HCT116 (cell line): ENCODE measurements around the gene ERC2. TPM values are rescaled to one million over a fixed set of nuclear protein-coding genes. Genes with fewer than 3 reads are reported as not detected.

Experiments used
- ATAC-seq: fragments of 200-7000 bp; cut with Tn5 transposase; 2 replicates; pipeline ENCODE4 v1.9.1; 2020; ENCODE audit warnings: mild to moderate bottlenecking, moderate library complexity
- BruUV-seq: library from RNA; stranded (reverse); fragments of 400-500 nt; replicated peaks from 2 replicates; lab custom pipeline; 2021; lab: Mats Ljungman, UMichigan
- CTCF ChIA-PET: fragments of 300-600 bp; sonication (Branson Sonifier 250); formaldehyde crosslinking; loops from one replicate; lab custom pipeline; 2021; ENCODE audit warnings: antibody characterized with exemption; lab: Charles Lee
- POLR2A ChIA-PET: fragments of 300-600, 350-600 bp; sonication (Branson Sonifier 250); formaldehyde crosslinking; loops from one replicate; lab custom pipeline; 2021; ENCODE audit warnings: antibody characterized with exemption; lab: Charles Lee
- RAD21 ChIA-PET, 2 experiments: fragments of 300-600 bp; sonication (Branson Sonifier 250); formaldehyde crosslinking; loops; one replicate each; lab custom pipeline; 2023; ENCODE audit warnings: low total read pairs in 2 of 2; ENCODE audit not compliant: uncharacterized antibody in 2 of 2, unreplicated experiment in 2 of 2, low non-redundant PET in 1 of 2; lab: Charles Lee
- DNase-seq: peaks from one replicate; pipeline ENCODE4 v3.0.0-alpha.2; 2010; ENCODE audit warnings: low read depth, low spot score
- H2AFZ ChIP-seq: fragments of 200-600 bp; shearing (Covaris generic), sonication (generic); 2 replicates; pipeline ENCODE4 v1.6.1; 2017; ENCODE audit warnings: low read depth, mixed run types, mixed read lengths, antibody characterized with exemption, low read length; ENCODE audit not compliant: poor library complexity, severe bottlenecking
- H3K27ac ChIP-seq: 2 replicates; pipeline ENCODE4 v1.5.1; 2012; ENCODE audit warnings: low read depth, low read length
- H3K27me3 ChIP-seq: fragments of 200-600 bp; sonication (generic); 2 replicates; pipeline ENCODE4 v1.6.1; 2016; ENCODE audit warnings: mixed run types, low read length, mixed read lengths; ENCODE audit not compliant: insufficient read depth
- H3K36me3 ChIP-seq, 2 experiments: fragments of 200-500 bp in 1 of 2; fragments of 200-600 bp in 1 of 2; sonication (Bioruptor generic) in 1 of 2; sonication (generic) in 1 of 2; 2 replicates each; pipeline versions ENCODE4 v1.5.1 to v1.6.1; 2014 to 2016; ENCODE audit warnings: low read length in 2 of 2, inconsistent platforms in 1 of 2, mixed read lengths in 1 of 2, mixed run types in 1 of 2; ENCODE audit not compliant: insufficient read depth in 2 of 2, control insufficient read depth in 1 of 2
- H3K4me1 ChIP-seq, 2 experiments: fragments of 200-600 bp in 1 of 2; sonication (generic) in 1 of 2; 2 replicates each; pipeline versions ENCODE4 v1.5.1 to v1.6.1; 2012 to 2017; ENCODE audit warnings: low read length in 2 of 2, inconsistent platforms in 1 of 2, mild to moderate bottlenecking in 1 of 2, mixed read lengths in 1 of 2, mixed run types in 1 of 2, moderate library complexity in 1 of 2; ENCODE audit not compliant: insufficient read depth in 2 of 2, control insufficient read depth in 1 of 2
- H3K4me2 ChIP-seq: fragments of 200-600 bp; sonication (generic); 2 replicates; pipeline ENCODE4 v1.6.1; 2017; ENCODE audit warnings: mixed run types, low read length, mixed read lengths
- H3K4me3 ChIP-seq, 2 experiments: fragments of 200-600 bp in 1 of 2; sonication (generic) in 1 of 2; replicated peaks in 1 of 2; 2 replicates each; pipeline ENCODE4 v1.5.1; 2011 to 2016; ENCODE audit warnings: low read length in 2 of 2, control low read depth in 1 of 2, low read depth in 1 of 2, mild to moderate bottlenecking in 1 of 2, mixed read lengths in 1 of 2, mixed run types in 1 of 2
- H3K79me2 ChIP-seq: fragments of 200-600 bp; sonication (generic); 2 replicates; pipeline ENCODE4 v1.6.1; 2017; ENCODE audit warnings: mild to moderate bottlenecking, mixed run types, low read length, moderate library complexity, mixed read lengths; ENCODE audit not compliant: insufficient read depth
- H3K9ac ChIP-seq: fragments of 200-600 bp; sonication (generic); 2 replicates; pipeline ENCODE4 v1.6.1; 2016; ENCODE audit warnings: low read length, mixed read lengths
- H3K9me2 ChIP-seq: fragments of 200-600 bp; sonication (generic), shearing (Covaris generic); 2 replicates; pipeline ENCODE4 v1.6.1; 2017; ENCODE audit warnings: mixed run types, mild to moderate bottlenecking, moderate library complexity; ENCODE audit not compliant: insufficient read depth
- H3K9me3 ChIP-seq, 2 experiments: fragments of 200-500 bp in 1 of 2; fragments of 200-600 bp in 1 of 2; sonication (Bioruptor generic) in 1 of 2; sonication (generic) in 1 of 2; 2 replicates each; pipeline ENCODE4 v1.6.1; 2014 to 2017; ENCODE audit warnings: low read length in 2 of 2, mixed read lengths in 2 of 2, inconsistent platforms in 1 of 2, low read depth in 1 of 2, mild to moderate bottlenecking in 1 of 2, mixed run types in 1 of 2, moderate library complexity in 1 of 2; ENCODE audit not compliant: control insufficient read depth in 1 of 2, insufficient read depth in 1 of 2
- H4K20me1 ChIP-seq: fragments of 200-600 bp; sonication (generic), shearing (Covaris generic); 2 replicates; pipeline ENCODE4 v1.6.1; 2017; ENCODE audit warnings: mixed run types, mild to moderate bottlenecking, moderate library complexity; ENCODE audit not compliant: insufficient read depth
- CBX3 ChIP-seq: IDR thresholded peaks from 2 replicates; pipeline ENCODE4 v1.6.1; 2012; ENCODE audit warnings: low read depth
- CEBPB ChIP-seq: IDR thresholded peaks from 2 replicates; pipeline ENCODE4 v1.6.1; 2012; ENCODE audit warnings: low read depth
- CTCF ChIP-seq, 3 experiments: fragments of 200-600 bp in 1 of 3; sonication (generic) in 1 of 3; IDR thresholded peaks in 2 of 3; conservative IDR thresholded peaks in 1 of 3; 2 replicates each; pipeline ENCODE4 v1.5.1; 2012 to 2017; ENCODE audit warnings: low read depth in 2 of 3, low read length in 2 of 3, antibody characterized with exemption in 1 of 3, borderline replicate concordance in 1 of 3, control low read depth in 1 of 3, mild to moderate bottlenecking in 1 of 3, mixed read lengths in 1 of 3, mixed run types in 1 of 3, moderate library complexity in 1 of 3; ENCODE audit not compliant: insufficient read depth in 1 of 3
- ELF1 ChIP-seq: IDR thresholded peaks from 2 replicates; pipeline ENCODE4 v1.6.1; 2012; ENCODE audit warnings: low read depth, borderline replicate concordance
- EZH2 ChIP-seq: fragments of 200-600 bp; sonication (generic); IDR thresholded peaks from 2 replicates; pipeline ENCODE4 v1.6.1; 2017; ENCODE audit warnings: antibody characterized with exemption, mixed run types
- EZH2phosphoT487 ChIP-seq: fragments of 200-600 bp; IDR thresholded peaks from 2 replicates; pipeline ENCODE4 v1.6.1; 2018; ENCODE audit warnings: antibody characterized with exemption, borderline replicate concordance
- FOSL1 ChIP-seq: IDR thresholded peaks from 2 replicates; pipeline ENCODE4 v1.6.1; 2012; ENCODE audit warnings: low read depth
- JUND ChIP-seq: IDR thresholded peaks from 2 replicates; pipeline ENCODE4 v1.6.1; 2012
- MAX ChIP-seq: IDR thresholded peaks from 2 replicates; pipeline ENCODE4 v1.6.1; 2012
- POLR2A ChIP-seq: IDR thresholded peaks from 2 replicates; pipeline ENCODE4 v1.7.0; 2011; ENCODE audit warnings: borderline replicate concordance; ENCODE audit not compliant: insufficient read depth, insufficient read length; ENCODE audit errors: extremely low read depth
- RAD21 ChIP-seq: IDR thresholded peaks from 2 replicates; pipeline ENCODE4 v1.6.1; 2012; ENCODE audit warnings: low read depth, mild to moderate bottlenecking
- SRF ChIP-seq: IDR thresholded peaks from 2 replicates; pipeline ENCODE4 v1.6.1; 2012; ENCODE audit warnings: low read depth
- TCF7L2 ChIP-seq: IDR thresholded peaks from 2 replicates; pipeline ENCODE4 v1.7.0; 2011; ENCODE audit warnings: borderline replicate concordance, inconsistent platforms; ENCODE audit not compliant: insufficient read depth, insufficient read length; ENCODE audit errors: extremely low read depth
- YY1 ChIP-seq: IDR thresholded peaks from 2 replicates; pipeline ENCODE4 v1.6.1; 2011; ENCODE audit warnings: low read length, low read depth, moderate library complexity, mild to moderate bottlenecking; ENCODE audit not compliant: insufficient replicate concordance; ENCODE audit errors: extremely low read depth
- ZBTB33 ChIP-seq: IDR thresholded peaks from 2 replicates; pipeline ENCODE4 v1.6.1; 2011; ENCODE audit warnings: mild to moderate bottlenecking, low read length, moderate library complexity; ENCODE audit not compliant: insufficient replicate concordance; ENCODE audit errors: extremely low read depth
- ZFX ChIP-seq: fragments of 450-650 bp; IDR thresholded peaks from 2 replicates; pipeline ENCODE4 v1.6.1; 2017
- intact Hi-C: fragments of 100-400 bp; cut with micrococcal nuclease; formaldehyde crosslinking; loops from 2 replicates; pipeline ENCODE4 v1.10.0; 2022
- total RNA-seq: library from RNA; stranded (reverse); gene quantifications from one replicate; pipeline ENCODE4 v1.2.1, GENCODE V29; 2021; ENCODE audit not compliant: unreplicated experiment

ERC2 gene
- total RNA-seq, 1 experiment from 2014 or later = not detected

GRCh38 chr3:55714057-55714456 lies 754.2 kb downstream of the ERC2 start:
- Histone ChIP-seq H3K36me3 (no peaks in the 10 kb centered on the region), H3K79me2 (no peaks in the 10 kb centered on the region), H3K9ac (no peak overlapping the region), H3K27me3 (no peaks in the 10 kb centered on the region), H4K20me1 (no peaks in the 10 kb centered on the region), H3K9me3 (peaks cover 0 to 7% of the 10 kb centered on the region in 2 experiments; a peak in 1 of 4 replicates), H3K4me2 (no peak overlapping the region), H3K27ac (no peak overlapping the region), H2AFZ (no peak overlapping the region), H3K4me1 (no peaks in the 10 kb centered on the region), H3K4me3 (no peak overlapping the region), H3K9me2 (no peaks in the 10 kb centered on the region)
- ATAC-seq = no peak
- TF ChIP-seq YY1 (no peak), EZH2phosphoT487 (no peak), MAX (no peak), SRF (no peak), CBX3 (no peak), JUND (no peak)
- RAD21 ChIA-PET = no interaction called here
- no TSS peak for BruUV-seq
- CTCF ChIA-PET = no interaction called here
- POLR2A ChIA-PET = no interaction called here
- DNase-seq = no peak
- intact Hi-C loops = no loop called here

GRCh38 chr3:55711646-55712045 lies 756.6 kb downstream of the ERC2 start:
- H3K4me1 ChIP-seq = no peaks in the 10 kb centered on the region
- intact Hi-C loops = no loop called here
- no peak overlapping the region for H3K27ac ChIP-seq
- POLR2A ChIA-PET = no interaction called here
- H3K9me2 ChIP-seq = no peaks in the 10 kb centered on the region
- RAD21 ChIA-PET = no interaction called here
- H3K4me3 ChIP-seq = no peak overlapping the region
- no peak overlapping the region for H3K9ac ChIP-seq
- CTCF ChIA-PET = no interaction called here
- H3K4me2 ChIP-seq = no peak overlapping the region
- H2AFZ ChIP-seq = no peak overlapping the region
- H3K9me3 ChIP-seq = peaks cover 0 to 4% of the 10 kb centered on the region in 2 experiments; a peak in 1 of 4 replicates
- no peaks in the 10 kb centered on the region for H4K20me1 ChIP-seq
- no TSS peak for BruUV-seq
- H3K27me3 ChIP-seq = no peaks in the 10 kb centered on the region
- no peak for DNase-seq
- no peaks in the 10 kb centered on the region; a peak in 1 of 4 replicates for H3K36me3 ChIP-seq
- no peaks in the 10 kb centered on the region for H3K79me2 ChIP-seq
- ATAC-seq = no peak
- TF ChIP-seq POLR2A (no peak), CTCF (IDR thresholded peaks at IDR 0.05 in 2 of 3, conservative IDR thresholded peaks at IDR 0.05 in 1 of 3; ENCODE audit: borderline replicate concordance in 1 of 3, insufficient read depth in 1 of 3, low read depth in 2 of 3, low read length in 2 of 3) (no peak), CBX3 (no peak), ELF1 (no peak), FOSL1 (no peak), YY1 (no peak), ZFX (no peak), TCF7L2 (no peak), EZH2phosphoT487 (no peak), SRF (no peak), CEBPB (no peak), ZBTB33 (no peak), RAD21 (no peak), EZH2 (no peak), JUND (no peak)
